HL-60 (cell line): Measurements from ENCODE around the gene CFAP161.

Experiments
- DNase-seq, 2 experiments: peaks; one replicate each; pipeline ENCODE4 v3.0.0-alpha.2; 2010 to 2020; ENCODE audit warnings: low read depth in 1 of 2, low spot score in 1 of 2
- H3K27ac ChIP-seq: fragments of 250-450 bp; sonication (Bioruptor Pico); replicated peaks from 2 replicates; pipeline ENCODE4 v1.5.1; 2020; ENCODE audit warnings: mild to moderate bottlenecking, moderate library complexity
- H3K27me3 ChIP-seq: fragments of 250-450 bp; sonication (Bioruptor Pico); 2 replicates; pipeline ENCODE4 v1.5.1; 2021; ENCODE audit warnings: mild to moderate bottlenecking, moderate library complexity; ENCODE audit not compliant: insufficient read depth, poor library complexity, severe bottlenecking
- H3K4me3 ChIP-seq: replicated peaks from 2 replicates; pipeline ENCODE4 v1.5.1; 2011; ENCODE audit warnings: mild to moderate bottlenecking, control low read depth, low read length; ENCODE audit not compliant: insufficient read depth
- GABPA ChIP-seq: IDR thresholded peaks from 2 replicates; pipeline ENCODE4 v1.6.1; 2012; ENCODE audit warnings: low read depth
- POLR2AphosphoS5 ChIP-seq: IDR thresholded peaks from 2 replicates; pipeline ENCODE4 v1.6.1; 2012; ENCODE audit warnings: low read depth
- SPI1 ChIP-seq: IDR thresholded peaks from 2 replicates; pipeline ENCODE4 v1.6.1; 2012; ENCODE audit warnings: low read depth, mild to moderate bottlenecking, borderline replicate concordance
- TF ChIP-seq, protein P1 (sequence below): IDR thresholded peaks from 2 replicates; pipeline ENCODE4 v1.6.1; 2012; ENCODE audit warnings: low read depth; ENCODE audit not compliant: insufficient replicate concordance
- TF ChIP-seq, protein P2 (sequence below): IDR thresholded peaks from one replicate; pipeline ENCODE4 v1.5.1; 2011; ENCODE audit warnings: low read length, control low read depth, inconsistent platforms; ENCODE audit not compliant: insufficient read depth

Gene CFAP161

DNA sequence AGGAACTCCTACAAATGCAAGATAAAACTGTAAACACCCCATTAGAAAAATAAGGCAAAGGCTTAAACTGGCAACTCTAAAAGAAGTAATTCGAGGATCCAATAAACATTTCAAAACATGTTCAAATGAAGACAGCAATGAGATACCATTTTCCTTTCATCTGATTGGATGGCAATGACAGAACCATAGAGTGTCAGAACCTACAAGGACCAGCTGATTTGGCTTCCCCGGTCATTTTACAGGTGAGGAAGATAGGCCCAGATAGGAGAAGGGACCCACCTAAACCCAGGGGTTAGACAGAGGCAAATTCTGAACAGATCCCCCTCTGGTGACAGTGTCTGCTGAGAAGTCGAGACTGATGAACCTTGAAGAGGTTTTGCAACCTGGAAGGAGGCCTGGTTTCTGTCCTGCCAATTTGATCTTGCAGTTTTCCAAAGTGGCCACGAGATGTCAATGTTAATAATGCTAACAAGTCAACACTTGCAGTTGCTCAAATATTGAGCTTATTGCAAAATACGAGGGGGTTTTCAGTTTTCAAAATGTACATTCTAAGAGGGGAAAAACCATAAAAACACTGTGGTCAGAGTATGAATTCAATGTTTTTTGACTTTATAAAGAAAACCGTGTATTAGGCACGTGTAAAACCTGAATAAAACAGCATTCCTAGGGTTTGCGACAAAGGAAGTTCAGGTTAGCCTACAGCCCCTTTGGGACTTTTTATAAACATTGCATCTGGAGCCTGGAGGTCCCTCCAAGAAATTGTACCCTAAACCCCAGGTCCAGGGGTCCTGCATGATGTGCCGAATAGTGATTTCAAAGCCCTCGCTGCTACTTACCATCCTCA lies 21.5 kb downstream of the CFAP161 start:
- TF ChIP-seq SPI1: no peak
- TF ChIP-seq POLR2AphosphoS5: no peak
- TF ChIP-seq, protein P1, sequence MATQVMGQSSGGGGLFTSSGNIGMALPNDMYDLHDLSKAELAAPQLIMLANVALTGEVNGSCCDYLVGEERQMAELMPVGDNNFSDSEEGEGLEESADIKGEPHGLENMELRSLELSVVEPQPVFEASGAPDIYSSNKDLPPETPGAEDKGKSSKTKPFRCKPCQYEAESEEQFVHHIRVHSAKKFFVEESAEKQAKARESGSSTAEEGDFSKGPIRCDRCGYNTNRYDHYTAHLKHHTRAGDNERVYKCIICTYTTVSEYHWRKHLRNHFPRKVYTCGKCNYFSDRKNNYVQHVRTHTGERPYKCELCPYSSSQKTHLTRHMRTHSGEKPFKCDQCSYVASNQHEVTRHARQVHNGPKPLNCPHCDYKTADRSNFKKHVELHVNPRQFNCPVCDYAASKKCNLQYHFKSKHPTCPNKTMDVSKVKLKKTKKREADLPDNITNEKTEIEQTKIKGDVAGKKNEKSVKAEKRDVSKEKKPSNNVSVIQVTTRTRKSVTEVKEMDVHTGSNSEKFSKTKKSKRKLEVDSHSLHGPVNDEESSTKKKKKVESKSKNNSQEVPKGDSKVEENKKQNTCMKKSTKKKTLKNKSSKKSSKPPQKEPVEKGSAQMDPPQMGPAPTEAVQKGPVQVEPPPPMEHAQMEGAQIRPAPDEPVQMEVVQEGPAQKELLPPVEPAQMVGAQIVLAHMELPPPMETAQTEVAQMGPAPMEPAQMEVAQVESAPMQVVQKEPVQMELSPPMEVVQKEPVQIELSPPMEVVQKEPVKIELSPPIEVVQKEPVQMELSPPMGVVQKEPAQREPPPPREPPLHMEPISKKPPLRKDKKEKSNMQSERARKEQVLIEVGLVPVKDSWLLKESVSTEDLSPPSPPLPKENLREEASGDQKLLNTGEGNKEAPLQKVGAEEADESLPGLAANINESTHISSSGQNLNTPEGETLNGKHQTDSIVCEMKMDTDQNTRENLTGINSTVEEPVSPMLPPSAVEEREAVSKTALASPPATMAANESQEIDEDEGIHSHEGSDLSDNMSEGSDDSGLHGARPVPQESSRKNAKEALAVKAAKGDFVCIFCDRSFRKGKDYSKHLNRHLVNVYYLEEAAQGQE: no peak
- TF ChIP-seq, protein P2, sequence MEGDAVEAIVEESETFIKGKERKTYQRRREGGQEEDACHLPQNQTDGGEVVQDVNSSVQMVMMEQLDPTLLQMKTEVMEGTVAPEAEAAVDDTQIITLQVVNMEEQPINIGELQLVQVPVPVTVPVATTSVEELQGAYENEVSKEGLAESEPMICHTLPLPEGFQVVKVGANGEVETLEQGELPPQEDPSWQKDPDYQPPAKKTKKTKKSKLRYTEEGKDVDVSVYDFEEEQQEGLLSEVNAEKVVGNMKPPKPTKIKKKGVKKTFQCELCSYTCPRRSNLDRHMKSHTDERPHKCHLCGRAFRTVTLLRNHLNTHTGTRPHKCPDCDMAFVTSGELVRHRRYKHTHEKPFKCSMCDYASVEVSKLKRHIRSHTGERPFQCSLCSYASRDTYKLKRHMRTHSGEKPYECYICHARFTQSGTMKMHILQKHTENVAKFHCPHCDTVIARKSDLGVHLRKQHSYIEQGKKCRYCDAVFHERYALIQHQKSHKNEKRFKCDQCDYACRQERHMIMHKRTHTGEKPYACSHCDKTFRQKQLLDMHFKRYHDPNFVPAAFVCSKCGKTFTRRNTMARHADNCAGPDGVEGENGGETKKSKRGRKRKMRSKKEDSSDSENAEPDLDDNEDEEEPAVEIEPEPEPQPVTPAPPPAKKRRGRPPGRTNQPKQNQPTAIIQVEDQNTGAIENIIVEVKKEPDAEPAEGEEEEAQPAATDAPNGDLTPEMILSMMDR: no peak
- TF ChIP-seq GABPA: no peak
- H3K27ac ChIP-seq: no peak overlapping the region
- no peaks in the 10 kb centered on the region for H3K27me3 ChIP-seq
- DNase-seq: peak; percentile 17 to 50
- no peak overlapping the region for H3K4me3 ChIP-seq

DNA sequence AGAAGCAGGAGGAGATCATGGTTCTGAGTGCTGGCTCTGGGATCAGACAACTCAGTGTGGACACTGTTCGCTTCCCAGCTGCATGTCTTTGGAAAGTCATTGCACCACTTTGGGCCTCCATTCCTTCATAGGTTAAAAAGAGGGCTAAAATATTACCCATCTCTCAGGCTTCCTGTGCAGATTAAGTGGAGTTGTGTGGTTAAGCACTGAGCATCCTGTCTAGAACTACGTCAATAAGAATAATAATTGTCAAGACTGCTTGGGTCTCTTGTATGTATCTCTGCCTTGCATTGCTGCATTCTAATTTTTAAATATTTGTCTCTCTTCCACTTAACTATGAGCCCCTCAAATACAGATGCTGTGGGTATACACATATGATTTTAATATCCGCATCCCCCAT lies 22.3 kb downstream of the CFAP161 start:
- no peak for DNase-seq
- Histone ChIP-seq H3K27me3 (no peaks in the 10 kb centered on the region), H3K27ac (no peak overlapping the region), H3K4me3 (no peak overlapping the region)
- TF ChIP-seq, protein P2: no peak
- TF ChIP-seq, protein P1: no peak
- no peak for TF ChIP-seq POLR2AphosphoS5
- TF ChIP-seq SPI1: no peak
- no peak for TF ChIP-seq GABPA

DNA sequence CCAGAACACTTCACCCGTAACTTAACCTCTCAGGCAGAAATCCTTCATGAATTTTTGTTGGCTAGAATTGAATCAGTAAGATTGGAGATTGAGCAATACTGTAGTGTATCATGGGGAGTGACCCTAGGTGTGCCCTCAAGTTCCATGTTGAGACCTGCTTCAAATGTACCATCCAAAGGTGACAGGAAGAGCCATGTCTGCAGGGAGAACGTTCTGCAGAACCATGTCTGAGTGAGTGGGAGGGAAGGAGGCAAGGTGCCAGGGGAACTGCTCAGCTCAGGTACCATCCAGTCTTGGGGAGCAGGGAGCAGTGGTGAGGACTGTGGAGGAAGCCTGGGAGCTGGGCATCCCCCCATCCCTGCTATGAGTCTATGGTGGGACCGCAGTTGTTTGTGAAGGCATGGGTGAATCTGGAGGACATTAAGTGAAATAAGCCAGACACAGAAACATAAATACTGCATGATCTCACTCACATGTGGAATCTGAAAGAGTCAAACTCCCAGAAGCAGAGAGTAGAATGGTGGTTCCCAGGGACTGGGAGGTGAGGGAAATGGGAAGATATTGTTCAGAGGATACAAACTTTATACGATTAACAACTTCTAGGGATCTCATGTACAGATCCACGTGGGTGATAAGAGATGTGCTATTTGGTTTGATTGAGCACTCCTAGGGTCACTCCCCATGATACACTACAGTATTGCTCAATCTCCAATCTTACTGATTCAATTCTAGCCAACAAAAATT lies 23.3 kb downstream of the CFAP161 start:
- DNase-seq: no peak
- Histone ChIP-seq H3K27ac (no peak overlapping the region), H3K27me3 (no peaks in the 10 kb centered on the region), H3K4me3 (no peak overlapping the region)
- TF ChIP-seq GABPA (no peak), SPI1 (no peak), POLR2AphosphoS5 (no peak)
- TF ChIP-seq, protein P1: no peak
- TF ChIP-seq, protein P2: no peak
